Activated CD8-positive, alpha-beta memory T cell treated with anti-CD3 and anti-CD28 coated beads for 24 hours (primary cell): ENCODE data around the gene SHBG.
"Not testable (repeated sequence)": the region's sequence is repeated elsewhere in the genome, so short reads cannot be mapped to it uniquely, and the experiment has no call there.

Experiments
- DNase-seq: peaks from one replicate; pipeline ENCODE4 v3.0.0-alpha.2; 2020

Gene SHBG

DNA sequence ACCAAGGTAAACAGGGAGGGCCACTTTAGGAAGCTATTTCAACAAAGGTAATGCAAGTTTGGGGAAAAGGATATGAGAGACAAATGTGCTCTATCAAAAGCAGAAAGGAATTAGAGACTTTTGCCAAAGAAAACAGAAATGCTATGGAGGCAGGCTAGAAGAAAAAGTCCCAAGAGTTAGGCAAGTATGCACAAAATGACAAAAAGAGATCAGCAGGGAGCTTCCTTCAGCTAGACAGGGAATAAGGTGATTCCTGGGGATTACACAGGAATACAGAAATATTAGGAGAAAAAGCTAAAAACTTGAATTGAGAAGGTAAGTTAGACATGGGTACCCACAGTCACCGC is 17.7 kb upstream of the SHBG start:
- DNase-seq = no peak

DNA sequence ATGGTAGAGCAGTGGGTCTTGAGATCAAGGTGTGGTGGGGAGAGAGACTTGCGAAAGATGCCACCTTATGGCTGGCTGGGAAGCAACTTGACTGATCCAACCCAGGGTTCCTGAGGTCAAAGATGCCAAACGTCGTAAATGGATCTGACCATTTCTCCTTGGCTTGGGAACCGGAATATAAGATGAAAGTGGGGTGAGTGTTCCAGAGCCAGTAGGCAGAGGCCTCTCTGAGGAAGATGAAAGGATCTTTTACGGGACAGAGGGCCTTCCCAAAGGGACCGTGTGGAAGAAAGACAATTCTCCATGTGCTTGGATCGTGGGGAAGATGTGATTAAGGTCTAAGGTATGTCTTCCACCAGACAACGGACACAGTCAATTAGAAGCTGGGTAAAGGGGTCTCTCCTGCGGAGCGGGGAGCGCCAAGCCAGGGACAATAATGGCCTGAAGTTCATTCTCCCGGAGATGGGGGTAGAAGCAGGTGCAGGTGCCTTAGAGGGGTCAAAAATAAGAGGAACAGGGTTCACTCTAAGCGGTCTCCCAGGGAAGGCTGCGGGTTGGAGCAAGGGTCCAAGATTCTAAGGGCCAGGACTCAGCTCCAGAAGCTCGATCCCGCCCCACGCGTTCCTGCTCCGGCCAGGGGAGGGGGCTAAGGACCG is 16.0 kb upstream of the SHBG start:
- DNase-seq = no peak

DNA sequence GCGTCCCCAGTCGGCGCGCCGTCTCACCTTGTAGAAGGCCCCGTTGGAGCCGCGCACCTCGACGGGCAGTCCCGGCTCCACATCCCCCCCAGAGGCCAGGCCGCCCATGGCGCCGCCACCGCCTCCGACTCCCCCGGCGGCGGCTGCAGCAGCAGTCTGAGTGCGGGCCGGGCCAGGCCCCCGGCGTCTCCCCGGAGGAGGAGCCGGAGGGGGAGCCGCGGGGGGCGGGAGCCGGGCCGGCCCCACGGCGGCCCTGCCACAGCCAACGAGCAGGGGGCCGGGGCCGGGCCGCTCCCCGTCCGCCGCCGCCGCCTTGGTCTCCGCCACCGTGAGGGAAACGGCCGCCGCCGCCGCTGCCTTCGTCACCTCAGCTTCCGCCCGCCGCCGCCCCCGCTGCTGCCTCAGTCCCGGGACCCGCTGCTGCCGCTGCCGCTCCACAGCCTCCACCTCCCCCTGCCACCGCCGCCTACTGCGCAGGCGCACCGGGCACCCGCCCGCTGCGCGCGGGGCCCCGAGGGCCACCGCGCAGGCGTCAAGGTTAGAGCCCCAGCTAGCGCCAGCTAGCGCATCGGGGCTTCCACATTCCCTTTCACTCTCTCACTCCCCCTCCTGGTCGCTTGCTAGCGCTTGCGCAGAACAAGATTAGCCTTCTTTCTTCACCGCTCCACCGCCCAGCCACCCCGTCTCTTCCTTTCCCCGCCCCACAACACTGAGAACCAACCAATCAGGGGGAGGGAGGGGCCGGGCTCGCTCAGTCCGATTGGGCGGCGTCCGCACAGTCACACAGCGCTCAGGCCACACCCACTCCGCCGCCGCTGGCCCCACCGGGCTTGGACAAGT is 15.3 kb upstream of the SHBG start, which contains the start of gene FXR2:
FXR2 (minus strand) TSS at position 473 of the 840 bp plus-strand sequence; CDS start at position 108, 365 bp downstream.
- DNase-seq = peak; percentile 98

DNA sequence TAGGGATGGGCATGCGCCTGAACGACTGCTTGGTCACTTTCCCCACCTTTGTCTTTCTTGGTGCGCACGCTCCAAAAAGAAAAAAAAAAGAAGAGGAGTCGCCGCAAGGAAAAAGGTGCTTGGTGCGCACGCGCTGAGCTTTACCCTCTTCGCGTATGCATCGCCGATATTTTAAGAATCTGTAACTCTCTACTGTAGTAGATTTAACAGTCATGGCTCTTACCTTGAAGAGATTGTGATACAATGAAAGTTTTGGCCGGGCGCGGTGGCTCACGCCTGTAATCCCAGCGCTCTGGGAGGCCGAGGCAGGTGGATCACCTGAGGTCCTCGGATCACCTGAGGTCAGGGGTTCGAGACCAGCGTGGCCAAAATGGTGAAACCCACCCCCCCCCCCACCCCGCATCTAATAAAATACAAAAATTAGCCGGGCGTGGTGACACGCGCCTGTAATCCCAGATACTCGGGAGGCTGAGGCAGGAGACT is 14.6 kb upstream of the SHBG start:
- no peak for DNase-seq

DNA sequence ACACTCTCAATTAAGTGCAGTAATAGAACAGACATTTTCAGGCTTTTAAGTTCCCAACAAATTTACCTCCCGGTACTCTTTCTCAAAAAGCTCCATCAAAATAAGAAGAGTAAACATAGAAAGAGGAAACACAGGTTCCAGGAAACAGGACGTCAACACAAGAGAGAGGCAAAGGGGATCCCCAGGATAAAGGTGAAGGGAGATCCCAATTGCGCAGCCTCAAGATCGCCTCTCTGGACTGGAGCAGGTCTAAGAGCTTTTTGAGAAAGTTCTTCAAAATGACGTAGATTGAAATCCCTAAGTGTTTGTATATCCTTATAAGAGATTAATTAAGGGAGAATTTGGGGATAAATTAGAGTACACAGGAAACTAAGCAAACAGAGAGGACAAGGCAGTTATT is 11.3 kb upstream of the SHBG start:
- DNase-seq = no peak

DNA sequence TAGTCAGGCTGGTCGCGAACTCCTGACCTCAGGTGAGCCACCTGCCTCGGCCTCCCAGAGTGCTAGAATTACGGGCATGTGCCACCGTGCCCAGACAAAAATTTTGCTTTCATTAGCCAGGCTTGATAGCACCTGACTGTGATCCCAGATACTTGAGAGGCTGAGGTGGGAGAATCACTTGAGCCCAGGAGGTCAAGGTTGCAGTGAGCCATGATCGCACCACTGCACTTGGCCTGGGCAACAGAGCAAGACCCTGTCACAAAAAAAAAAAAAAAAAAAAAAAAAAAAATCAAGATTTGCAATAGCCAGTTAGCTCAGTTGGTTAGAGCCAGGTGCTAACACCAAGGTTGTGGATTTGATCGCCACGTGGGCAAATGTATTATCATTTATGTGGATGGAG is 9.1 kb upstream of the SHBG start:
- DNase-seq = no peak

DNA sequence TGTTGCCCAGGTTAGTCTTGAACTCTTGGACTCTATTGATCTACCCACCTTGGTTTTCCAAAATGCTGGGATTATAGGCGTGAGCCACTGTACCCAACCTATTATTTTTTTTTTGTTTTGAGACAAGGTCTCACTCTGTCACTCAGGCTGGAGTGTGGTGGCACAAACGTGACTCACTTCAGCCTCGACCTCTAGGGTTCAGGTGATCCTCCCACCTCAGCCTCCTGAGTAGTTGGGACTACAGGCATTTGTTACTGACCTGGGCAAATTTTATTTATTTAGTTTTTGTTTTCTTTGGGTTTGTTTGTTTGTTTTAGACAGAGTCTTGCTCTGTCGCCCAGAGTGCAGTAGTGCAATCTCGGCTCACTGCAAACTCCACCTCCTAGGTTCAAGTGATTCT is 6.3 kb upstream of the SHBG start:
- no peak for DNase-seq

DNA sequence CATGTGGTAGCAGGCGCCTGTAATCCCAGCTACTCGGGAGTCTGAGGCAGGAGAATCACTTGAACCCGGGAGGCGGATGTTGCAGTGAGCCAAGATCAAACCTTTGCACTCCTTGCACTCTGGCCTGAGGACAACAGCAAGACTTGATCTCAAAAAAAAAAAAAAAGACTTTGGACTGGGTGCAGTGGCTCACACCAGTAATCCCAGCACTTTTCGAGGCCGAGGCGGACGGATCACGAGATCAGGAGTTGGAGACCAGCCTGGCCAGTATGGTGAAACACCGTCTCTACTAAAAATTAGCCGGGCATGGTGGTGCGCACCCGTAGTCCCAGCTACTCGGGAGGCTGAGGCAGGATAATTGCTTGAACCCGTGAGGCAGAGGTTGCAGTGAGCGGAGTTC is 4.2 kb upstream of the SHBG start:
- not testable (repeated sequence) for DNase-seq

DNA sequence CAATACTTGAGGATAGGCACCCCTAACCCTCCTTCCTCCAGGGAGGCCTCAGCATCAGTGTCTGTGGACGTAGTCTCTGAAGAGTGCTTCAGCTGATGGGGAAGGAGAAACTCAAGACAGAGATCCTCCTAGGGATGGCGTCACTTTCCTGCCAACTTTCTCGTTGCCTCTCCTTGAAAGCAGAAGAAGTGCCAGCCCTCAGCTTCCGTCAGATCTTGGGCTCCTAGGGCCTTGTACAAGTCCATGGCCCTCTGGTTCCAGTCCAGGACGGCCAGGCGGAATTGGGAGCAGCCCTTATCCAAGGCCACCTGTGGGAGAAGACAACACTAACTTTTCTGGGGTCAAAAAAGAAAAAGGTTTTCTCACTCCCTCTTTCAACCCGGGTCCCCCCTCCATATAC is 3.6 kb upstream of the SHBG start:
- no peak for DNase-seq

DNA sequence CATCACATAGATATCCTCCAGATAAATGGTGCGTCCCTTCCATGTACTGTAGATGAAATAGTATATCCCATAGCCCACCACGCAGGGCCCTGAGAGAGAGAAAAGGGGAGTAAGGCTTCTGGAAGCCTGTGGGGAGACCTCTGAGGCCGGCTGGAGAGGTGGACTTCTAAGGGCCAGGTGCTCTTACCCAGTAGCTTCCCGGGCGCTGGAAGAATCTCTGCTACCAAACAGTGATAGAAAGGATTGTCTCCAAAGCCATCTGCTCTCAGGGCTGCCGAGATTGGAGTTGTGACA is 3.0 kb upstream of the SHBG start:
- no peak for DNase-seq

DNA sequence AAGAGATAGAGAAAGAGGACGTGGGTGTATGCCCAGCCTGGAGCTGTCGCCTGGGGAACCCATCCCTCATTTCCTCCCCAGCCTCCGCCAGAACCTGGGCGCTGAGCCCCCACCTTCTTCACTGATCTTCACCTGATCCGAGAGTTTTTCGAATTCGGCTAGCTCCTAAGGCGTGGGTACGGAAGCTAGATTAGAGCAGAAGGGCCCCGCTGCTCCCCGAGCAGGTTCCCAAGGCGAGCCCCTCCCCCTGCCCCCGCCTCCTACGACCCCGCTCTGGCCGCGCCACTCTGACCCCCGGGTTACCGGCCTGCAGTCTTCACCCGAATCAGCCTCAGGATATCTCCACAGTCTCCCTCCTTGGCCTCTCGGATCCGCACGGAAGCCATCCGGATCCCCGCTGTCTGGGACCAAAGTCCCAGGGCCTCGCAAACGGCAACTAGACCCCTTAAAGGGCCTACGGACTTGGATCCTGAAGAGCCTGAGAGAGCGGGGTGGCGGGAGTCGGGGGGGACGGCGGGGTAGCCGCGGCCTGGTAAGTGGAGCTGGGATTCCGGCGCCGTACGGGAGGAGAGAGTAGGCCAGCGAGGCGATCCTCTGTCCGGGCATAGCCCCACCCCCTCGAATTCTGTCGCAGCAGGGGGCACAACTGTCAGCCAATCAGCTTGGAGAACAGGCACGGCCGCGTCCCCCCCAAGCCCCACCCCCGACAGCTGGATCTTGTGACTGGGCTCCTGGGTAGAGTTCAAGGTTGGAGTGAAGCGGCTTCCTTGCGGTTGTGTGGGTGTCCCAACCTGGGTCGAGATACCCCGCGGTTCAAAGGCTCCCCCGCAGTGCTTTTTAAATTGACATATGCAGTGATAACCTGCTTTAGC is 2.4 kb upstream of the SHBG start, which contains the start of gene SAT2:
SAT2 (minus strand) TSS at position 572 of the 872 bp plus-strand sequence; CDS start at position 386, 186 bp downstream.
- DNase-seq = peak; percentile 90

DNA sequence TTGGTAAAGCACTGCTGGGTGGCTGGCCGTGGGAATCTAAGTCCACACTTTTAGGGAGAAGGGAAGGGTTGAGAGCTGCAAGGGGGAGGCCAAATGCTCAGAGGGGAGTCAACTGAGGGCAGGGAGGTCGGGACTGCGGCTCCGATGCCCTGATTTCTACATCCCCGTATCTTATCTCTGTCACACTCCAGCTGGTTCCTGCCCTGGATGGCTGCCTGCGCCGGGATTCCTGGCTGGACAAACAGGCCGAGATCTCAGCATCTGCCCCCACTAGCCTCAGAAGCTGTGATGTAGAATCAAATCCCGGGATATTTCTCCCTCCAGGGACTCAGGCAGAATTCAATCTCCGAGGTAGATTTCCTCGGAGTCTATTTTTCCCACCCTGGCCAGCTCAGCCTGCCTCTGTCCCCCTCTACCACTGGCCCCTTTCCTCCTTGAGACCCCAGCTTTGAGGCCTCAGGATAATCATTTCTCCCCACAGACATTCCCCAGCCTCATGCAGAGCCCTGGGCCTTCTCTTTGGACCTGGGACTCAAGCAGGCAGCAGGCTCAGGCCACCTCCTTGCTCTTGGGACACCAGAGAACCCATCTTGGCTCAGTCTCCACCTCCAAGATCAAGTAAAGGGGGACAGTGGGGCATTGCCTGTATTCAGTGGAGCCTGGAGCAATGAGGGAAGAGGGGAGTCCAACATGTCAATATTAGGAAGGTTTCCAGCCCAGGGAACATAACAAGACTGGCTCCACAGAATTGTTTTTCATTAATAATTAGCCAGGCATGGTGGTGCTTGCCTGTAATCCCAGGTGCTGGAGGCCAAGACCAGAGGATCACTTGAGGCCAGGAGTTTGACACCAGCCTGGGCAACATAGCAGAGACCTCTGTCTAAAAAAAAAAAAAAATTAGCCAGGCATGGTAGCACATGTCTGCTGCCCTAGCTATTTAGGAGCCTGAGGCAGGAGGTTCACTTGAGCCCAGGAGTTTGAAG is 1.8 kb downstream of the SHBG start:
- DNase-seq = no peak

DNA sequence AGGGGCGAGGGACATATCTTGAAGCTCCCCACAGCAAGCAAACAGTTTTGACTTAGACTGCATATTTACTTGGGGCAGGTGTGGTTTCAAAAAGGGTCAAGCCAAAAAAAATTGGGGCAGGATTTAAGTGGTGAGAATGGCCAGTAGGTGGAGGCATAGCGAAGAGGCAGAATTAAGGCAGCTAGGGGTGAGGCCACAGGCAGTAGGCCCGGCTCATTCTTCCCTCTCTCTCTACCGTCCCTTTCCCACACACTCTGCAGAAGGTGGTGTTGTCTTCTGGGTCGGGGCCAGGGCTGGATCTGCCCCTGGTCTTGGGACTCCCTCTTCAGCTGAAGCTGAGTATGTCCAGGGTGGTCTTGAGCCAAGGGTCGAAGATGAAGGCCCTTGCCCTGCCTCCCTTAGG is 2.6 kb downstream of the SHBG start:
- DNase-seq = peak; percentile 60

DNA sequence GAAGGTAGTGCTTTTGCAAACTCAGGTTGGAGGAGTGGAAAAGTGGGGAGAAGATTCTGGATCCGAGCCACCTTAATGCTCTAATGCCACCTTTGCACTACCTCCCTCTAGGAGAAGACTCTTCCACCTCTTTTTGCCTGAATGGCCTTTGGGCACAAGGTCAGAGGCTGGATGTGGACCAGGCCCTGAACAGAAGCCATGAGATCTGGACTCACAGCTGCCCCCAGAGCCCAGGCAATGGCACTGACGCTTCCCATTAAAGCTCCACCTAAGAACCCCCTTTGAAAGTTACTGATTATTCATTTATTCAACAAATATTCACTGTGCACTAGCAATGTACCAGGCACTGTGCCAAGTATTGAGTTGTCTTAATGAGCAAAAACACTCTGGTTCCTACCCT is 3.2 kb downstream of the SHBG start:
- no peak for DNase-seq

DNA sequence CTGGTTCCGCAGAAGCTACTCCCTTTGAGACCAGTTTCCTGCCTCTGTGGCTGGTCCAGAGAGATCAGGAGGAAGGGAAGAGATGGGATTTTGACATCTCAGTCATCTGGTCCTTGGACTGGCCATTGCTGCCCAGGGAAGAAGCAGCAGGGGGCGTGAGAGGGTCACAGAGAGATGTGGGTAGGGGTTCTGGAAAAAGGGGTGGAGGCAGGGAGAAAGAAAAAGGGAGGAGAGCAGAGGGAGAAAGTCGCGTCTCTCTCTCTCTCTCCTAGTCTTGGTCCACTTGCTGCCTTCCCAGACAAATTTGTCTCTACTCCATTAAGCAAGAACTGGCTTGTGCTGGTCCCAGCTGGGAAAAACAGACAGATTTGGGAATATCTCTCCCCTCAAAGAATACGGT is 4.4 kb downstream of the SHBG start:
- DNase-seq = no peak

DNA sequence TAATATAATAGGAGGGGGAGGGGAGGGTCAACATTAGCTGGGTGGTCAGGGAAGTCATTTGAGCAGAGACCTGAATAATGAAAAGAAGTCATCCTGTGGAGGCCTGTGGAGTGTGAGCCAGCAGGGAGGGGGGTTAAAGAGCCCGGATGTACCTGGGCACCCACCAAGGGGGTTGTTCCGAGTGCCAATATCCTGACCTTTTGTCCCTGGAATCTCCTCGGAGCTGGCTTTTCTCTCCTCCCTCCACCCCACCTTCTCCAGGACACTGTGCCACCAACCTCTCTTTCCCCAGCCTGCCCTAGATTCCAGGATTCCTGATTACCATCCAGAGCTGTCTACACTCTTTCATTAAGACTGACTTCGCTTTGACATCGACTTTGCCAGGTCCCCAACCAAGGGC is 6.2 kb downstream of the SHBG start:
- DNase-seq = no peak

DNA sequence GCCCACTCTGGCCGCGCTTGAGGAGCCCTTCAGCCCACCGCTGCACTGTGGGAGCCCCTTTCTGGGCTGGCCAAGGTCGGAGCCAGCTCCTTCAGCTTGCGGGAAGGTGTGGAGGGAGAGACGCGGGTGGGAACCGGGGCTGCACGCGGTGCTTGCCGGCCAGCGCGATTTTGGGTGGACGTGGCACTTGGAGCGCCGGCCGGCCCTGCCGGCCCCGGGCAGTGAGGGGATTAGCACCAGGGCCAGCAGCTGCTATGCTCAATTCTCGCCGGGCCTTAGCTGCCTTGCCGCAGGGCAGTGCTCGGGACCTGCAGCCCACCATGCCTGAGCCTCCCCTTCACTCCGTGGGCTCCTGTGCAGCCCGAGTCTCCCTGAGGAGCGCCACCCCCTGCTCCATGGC is 10.8 kb downstream of the SHBG start:
- DNase-seq = no peak

DNA sequence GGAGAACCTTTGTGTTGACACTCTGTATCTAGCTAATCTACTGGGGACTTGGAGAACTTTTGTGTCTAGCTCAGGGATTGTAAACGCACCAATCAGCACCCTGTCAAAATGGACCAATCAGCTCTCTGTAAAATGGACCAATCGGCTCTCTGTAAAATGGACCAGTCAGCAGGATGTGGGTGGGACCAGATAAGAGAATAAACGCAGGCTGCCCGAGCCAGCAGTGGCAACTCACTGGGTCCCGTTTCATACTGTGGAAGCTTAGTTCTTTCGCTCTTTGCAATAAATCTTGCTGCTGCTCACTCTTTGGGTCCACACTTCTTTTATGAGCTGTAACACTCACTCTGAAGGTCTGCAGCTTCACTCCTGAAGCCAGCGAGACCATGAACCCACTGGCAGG is 11.7 kb downstream of the SHBG start:
- not testable (repeated sequence) for DNase-seq

DNA sequence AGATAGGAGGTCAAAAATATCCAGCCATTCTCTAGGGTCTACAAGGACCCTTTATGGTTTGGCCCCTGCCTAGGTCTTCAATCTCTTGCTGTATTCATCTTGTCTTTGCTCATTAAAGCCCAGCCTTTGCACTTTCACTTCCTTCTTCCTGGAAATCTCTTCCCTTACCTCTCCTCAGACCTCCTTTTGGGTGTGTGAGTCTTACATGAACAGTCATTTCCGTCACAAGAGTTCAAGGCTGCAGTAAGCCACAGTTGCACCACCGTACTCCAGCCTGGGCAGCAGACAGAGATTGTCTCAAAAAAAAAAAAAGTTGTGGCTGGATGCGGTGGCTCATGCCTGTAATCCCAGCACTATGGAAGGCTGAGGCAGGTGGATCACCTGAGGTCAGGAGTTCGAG is 14.8 kb downstream of the SHBG start:
- no peak for DNase-seq

DNA sequence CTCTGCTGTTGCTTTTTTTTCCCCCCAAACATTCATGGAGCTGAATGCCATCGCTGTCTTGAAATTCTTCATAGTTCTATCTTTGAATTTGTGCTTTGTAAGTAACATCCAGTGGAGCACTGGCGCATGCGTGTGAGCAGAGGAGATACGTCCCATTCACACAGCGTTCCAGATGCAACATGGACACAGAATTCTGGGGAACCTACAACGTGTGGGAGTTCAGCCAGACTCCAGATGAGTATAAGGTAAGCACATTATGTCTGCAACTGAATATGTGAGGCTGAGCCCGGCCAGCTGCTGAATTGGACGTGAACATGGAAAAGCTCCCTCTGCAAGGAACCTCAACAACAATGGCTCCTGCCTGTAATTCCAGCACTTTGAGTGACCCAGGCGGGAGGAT is 16.5 kb downstream of the SHBG start:
- no peak for DNase-seq

DNA sequence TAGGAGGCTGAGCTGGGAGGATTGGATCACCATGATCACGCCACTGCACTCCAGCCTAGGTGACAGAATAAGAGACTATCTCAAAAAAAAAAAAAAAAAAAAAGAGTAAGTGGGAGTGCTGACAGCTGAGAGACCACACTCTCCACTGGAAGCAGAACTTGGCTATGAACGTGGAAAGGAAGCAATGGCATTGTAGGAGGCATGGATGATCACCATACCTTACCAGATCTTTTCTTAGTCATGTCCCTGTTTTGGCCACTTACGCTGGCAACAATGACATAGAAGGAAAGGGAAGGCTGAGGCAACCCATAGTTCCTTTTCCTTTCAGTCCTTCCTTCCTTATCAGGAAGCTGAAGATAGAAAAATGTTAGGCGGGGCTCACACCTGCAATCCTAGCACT is 17.1 kb downstream of the SHBG start:
- no peak for DNase-seq

DNA sequence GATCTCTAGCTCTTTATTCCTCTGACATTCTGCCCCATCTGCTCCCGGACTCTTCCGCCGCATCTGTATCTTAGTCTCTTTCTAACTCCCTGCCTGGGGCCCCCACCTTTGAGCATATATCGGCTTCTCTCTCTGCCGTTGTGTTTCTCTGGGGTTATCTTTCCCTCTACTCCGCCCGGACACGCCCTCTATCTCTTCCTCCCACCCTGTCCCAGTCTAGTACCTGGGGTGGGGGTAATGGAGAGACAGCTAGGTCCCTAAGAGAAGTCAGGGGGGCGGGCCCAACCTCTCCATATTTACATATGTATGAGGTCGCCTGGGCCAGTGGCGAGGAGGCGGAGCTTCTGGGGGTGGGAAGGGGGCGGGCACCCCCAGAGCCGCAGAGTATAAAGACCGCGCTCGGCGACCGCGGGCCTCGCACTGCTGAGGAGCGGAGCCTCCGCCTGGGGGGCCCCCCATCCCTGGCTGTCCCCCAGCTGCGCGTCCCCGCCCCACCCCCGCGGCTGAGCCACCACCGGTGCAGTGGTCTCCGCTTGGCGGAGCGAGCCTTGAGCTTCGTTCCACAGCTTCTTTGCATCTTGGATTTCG is 20.7 kb downstream of the SHBG start, which contains the start of gene ATP1B2:
ATP1B2 (plus strand) TSS at position 418 of the 588 bp plus-strand sequence. CDS start 593 bp downstream, outside the sequence.
- DNase-seq = peak; percentile 85
